PFSK-1 (cell line): ENCODE results near the gene HIVEP1.

Source experiments
- FOXP2 ChIP-seq: optimal IDR thresholded peaks from 2 replicates; pipeline ENCODE3; 2011; ENCODE audit warnings: borderline replicate concordance, control low read depth, inconsistent platforms; ENCODE audit not compliant: insufficient read depth; ENCODE audit errors: extremely low read length, extremely low read depth
- POLR2AphosphoS5 ChIP-seq: IDR thresholded peaks from 2 replicates; pipeline ENCODE4 v1.6.1; 2012; ENCODE audit warnings: low read depth, mild to moderate bottlenecking, control low read depth, low read length, moderate library complexity
- REST ChIP-seq, 2 experiments: IDR thresholded peaks; 2 replicates each; pipeline versions ENCODE4 v1.6.1 to v1.8.0; 2011 to 2012; ENCODE audit warnings: low read depth in 2 of 2, low read length in 2 of 2, control low read depth in 1 of 2, inconsistent platforms in 1 of 2, mild to moderate bottlenecking in 1 of 2, moderate library complexity in 1 of 2; ENCODE audit not compliant: insufficient read depth in 1 of 2
- SIN3A ChIP-seq: IDR thresholded peaks from 2 replicates; pipeline ENCODE4 v1.6.1; 2012; ENCODE audit warnings: mild to moderate bottlenecking, low read length, moderate library complexity, borderline replicate concordance; ENCODE audit not compliant: insufficient read depth
- TAF1 ChIP-seq: IDR thresholded peaks from 2 replicates; pipeline ENCODE4 v1.6.1; 2012; ENCODE audit warnings: low read length, control low read depth, borderline replicate concordance; ENCODE audit not compliant: insufficient read depth

The HIVEP1 gene

GRCh38 chr6:12075067-12075563 lies 63.0 kb downstream of the HIVEP1 start:
- TF ChIP-seq POLR2AphosphoS5 (no peak), REST (IDR thresholded peaks at IDR 0.05; ENCODE audit: insufficient read depth in 1 of 2, low read depth in 2 of 2, low read length in 2 of 2) (no peak), TAF1 (no peak), FOXP2 (no peak), SIN3A (no peak)

GRCh38 chr6:12077021-12077710 lies 65.1 kb downstream of the HIVEP1 start:
- no peak for TF ChIP-seq REST (IDR thresholded peaks at IDR 0.05; ENCODE audit: insufficient read depth in 1 of 2, low read depth in 2 of 2, low read length in 2 of 2)
- TF ChIP-seq SIN3A, result no peak
- no peak for TF ChIP-seq POLR2AphosphoS5

DNA sequence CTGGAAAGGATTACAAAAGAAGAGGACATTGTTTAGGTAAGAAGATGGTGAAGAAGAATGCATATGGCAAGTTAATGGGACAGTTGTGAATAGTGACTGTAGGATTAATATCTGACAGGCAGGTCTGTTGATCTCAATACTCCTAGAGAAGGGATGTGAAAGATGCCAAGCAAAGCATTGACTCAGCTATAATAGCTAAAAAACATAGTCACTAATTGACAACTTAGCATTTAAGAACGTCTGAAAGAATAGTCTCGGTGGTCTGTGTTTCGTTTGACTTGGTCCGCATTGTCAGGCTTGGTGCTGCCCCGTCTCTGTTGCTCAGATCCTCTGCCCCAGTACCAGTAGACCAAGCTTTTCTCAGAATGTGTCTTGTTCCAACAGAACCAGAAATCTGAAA lies 65.9 kb downstream of the HIVEP1 start:
- no peak for TF ChIP-seq SIN3A
- no peak for TF ChIP-seq FOXP2
- TF ChIP-seq POLR2AphosphoS5, result no peak
- no peak for TF ChIP-seq REST (IDR thresholded peaks at IDR 0.05; ENCODE audit: insufficient read depth in 1 of 2, low read depth in 2 of 2, low read length in 2 of 2)
- no peak for TF ChIP-seq TAF1

DNA sequence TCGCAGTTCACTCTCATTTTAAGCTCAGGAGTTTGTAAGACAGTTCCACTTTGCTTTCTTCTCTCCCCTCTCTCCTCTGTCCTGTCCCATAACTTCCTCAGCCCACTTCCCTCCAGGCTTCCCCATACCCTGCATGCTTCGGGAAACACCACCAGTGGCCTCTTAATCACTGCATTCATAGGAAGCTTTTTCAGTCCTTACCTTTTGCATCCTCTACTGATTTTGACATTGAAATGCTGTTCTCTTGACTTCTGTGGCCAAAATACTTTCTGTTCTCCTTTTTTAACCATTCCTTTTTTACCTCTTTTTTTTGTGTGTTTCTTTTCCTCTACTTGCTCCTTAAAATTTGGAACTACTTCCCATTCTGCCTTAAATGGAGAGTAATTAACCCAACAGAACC lies 69.7 kb downstream of the HIVEP1 start:
- no peak for TF ChIP-seq FOXP2
- TF ChIP-seq SIN3A, result no peak
- no peak for TF ChIP-seq POLR2AphosphoS5

DNA sequence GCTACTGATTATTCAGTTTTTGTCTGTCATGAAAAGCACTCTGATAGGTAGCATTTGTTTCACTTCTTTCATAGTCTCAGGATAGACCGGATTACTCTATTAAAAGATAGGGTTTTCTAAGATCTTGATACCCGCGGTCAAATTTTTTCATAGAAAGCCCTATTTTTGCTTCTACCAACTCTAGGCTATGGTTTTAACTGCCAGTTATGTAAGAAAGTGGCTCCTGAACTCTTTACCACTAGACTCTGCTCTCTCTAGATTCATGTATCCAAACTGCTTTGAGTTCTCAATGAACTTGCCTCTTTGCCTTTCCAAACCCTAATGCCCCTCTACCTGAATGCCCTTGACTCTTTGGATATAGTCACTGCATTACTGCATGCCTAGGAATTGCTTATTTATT lies 70.3 kb downstream of the HIVEP1 start:
- TF ChIP-seq REST (IDR thresholded peaks at IDR 0.05; ENCODE audit: insufficient read depth in 1 of 2, low read depth in 2 of 2, low read length in 2 of 2) (no peak), SIN3A (no peak), TAF1 (no peak), FOXP2 (no peak), POLR2AphosphoS5 (no peak)
